ENCODE data around the gene ATF6B.
"Not testable (repeated sequence)": the region's sequence is repeated elsewhere in the genome, so short reads cannot be mapped to it uniquely, and the experiment has no call there.

The ATF6B gene

DNA sequence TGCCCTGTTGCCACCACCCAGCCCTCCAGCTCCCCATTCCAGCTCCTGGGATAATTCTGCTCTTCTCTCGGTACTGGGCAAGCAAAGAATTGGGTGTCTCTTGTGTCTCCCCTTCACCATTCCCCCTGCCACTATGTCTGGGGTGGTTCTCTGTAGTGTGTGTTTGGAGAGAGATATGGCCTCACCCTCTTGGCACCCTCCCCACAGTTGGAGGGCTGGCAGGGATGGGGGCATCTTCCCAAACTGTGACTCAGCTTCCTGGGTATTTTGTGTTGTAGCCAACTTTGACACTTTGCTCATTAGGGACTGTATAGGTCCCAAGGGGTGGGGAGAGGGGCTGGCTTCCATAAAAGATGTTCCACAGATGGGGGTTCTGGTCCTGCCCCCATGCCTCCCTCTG is 20.6 kb downstream of the ATF6B start:
- no peak for DNase-seq (ENCODE audit: low spot score)

DNA sequence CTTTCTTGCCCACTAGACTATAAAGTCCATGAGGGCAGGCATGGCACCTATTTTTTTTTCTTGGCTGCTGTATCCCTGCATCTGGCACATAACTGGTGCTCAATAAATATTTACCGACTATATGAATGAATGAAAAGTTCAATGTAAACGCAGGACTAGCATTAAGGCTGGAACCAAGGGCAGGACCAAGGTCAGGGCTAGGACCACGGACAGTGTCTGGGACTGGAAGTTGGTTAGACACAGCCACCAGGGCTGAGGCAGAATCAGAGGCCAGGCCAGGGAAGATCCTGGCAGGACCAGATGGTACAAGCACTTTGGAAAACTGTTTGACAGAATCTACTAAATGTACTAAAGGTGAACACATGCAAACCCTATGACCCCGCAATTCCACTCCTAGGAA is 22.6 kb downstream of the ATF6B start:
- peak; percentile 69 for DNase-seq (ENCODE audit: low spot score)

DNA sequence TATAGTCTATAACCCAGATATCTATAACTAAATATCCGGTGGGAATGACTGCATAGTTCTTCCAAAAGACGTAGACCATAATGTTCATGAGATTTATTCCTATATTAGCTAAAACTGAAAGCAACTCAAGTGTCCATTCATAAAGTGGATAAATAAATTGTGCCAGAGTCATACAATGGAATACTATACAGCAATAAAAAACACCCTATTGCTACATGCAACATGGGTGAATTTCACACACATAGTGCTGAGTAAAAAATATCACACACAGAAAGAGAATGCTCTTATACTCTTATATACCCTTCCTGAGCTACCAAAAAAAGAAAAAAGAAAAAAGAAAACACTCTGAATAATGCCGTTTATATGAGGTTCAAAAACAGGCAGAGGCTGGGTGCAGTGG is 25.8 kb downstream of the ATF6B start:
- DNase-seq (ENCODE audit: low spot score), result no peak

DNA sequence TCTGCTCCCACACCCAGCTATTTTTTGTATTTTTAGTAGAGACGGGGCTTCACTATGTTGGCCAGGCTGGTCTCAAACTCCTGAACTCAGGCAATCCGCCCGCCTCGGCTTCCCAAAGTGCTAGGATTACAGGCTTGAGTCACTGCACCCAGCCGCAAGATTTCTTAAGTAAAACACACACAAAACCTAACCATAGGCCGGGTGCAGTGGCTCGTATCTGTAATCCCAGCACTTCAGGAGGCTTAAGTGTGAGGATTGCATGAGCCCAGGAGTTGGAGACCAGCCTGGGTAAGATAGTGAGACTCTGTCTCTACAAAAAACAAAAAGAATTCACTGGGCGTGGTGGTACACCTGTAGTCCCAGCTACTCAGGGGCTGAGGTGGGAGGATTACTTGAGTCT is 27.8 kb downstream of the ATF6B start:
- DNase-seq (ENCODE audit: low spot score), result not testable (repeated sequence)

DNA sequence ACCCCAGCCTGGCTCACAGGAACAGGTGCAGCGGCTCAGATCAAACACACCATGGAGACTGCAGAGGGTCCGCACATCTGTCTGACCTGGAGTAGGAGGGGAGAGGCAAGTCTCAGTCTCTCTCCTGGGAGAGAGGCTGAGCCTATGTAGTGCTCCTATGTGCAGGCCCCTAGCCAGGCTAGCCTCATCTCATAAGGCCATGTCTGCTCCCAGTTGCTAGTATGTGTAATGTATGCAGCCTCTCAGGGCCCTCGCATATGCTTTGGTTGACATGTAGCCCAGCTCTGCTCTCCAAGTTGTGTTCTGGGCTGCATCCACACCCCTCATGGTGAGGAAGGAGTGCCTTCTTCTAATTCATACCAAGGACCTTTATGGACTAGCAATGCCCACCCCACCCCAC is 30.7 kb downstream of the ATF6B start:
- no peak for DNase-seq (ENCODE audit: low spot score)

DNA sequence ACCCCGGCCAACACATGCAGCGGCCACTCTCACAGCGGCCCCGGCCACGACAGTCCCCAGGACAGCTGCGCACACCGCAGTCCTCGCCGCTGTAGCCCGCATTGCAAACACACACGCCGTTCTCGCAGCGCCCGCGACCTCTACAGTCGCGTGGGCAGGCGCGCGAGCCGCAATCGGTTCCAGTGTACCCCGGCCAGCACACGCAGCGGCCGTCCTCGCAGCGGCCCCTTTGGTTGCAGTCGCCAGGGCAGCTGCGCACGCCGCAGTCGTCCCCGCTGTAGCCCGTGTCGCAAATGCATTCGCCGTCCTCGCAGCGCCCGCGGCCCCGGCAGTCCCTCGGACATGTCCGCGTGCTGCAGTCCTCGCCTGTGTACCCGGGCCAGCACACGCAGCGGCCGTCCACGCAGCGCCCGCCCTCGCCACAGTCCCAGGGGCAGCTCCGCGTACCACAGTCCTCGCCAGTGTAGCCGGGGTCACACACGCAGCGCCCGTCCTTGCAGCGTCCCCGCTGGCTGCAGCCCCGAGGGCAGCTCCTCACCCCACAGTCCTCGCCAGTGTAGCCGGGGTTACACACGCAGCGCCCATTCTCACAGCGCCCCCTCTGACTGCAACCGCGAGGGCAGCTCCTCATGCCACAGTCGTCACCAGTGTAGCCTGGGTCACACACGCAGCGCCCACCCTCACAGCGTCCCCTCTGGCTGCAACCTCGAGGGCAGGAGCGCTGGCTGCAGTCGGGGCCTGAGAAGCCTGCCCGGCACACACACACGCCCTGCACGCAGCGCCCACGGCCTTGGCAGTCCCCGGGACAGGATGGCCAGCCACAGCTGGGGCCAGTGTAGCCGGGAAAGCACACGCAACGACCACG is 31.4 kb downstream of the ATF6B start:
- no peak for DNase-seq (ENCODE audit: low spot score)

DNA sequence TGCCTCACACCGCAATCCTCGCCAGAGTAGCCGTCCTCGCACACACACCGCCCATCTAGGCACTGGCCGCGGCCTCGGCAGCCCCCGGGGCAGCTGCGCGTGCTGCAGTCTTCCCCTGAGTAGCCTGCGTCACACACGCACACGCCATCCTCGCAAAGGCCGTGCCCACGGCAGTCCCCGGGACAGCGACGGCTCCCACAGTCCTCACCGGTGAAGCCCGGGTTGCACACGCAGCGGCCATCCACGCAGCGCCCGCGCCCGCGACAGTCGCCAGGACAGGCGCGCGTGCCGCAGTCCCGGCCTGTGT is 32.0 kb downstream of the ATF6B start:
- DNase-seq (ENCODE audit: low spot score), result no peak

DNA sequence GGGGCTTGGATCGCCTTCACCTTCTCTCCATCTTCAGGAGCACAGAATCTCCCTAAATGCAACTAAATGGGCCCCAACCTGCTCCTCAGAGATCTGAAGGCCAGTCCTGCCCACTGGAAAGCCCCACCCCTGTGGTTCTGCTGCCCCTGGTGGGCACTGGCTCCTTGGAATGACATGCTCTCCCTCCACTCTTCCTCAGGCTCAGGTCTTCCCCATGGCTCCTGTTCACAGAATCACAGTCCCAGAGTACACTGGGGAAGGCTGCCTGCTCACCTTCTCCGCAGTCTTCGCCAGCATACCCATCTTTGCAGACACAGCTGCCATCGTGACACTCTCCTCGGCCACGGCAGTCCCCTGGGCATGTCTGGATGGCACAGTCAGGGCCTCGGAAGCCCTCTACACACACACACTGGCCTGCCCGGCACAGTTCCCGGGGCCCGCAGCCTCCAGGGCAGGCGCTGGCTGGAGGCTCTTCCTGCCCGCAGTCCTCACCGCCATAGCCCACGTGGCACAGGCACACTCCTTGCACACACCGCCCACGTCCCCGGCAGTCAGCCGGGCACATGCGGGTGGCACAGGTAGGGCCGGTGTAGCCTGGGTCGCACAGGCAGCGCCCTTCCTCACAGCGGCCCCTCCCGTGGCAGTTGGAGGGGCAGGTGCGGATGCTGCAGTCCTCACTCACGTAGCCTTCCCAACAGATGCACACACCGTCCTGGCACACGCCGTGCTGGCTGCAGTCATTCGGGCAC is 32.5 kb downstream of the ATF6B start:
- no peak for DNase-seq (ENCODE audit: low spot score)

DNA sequence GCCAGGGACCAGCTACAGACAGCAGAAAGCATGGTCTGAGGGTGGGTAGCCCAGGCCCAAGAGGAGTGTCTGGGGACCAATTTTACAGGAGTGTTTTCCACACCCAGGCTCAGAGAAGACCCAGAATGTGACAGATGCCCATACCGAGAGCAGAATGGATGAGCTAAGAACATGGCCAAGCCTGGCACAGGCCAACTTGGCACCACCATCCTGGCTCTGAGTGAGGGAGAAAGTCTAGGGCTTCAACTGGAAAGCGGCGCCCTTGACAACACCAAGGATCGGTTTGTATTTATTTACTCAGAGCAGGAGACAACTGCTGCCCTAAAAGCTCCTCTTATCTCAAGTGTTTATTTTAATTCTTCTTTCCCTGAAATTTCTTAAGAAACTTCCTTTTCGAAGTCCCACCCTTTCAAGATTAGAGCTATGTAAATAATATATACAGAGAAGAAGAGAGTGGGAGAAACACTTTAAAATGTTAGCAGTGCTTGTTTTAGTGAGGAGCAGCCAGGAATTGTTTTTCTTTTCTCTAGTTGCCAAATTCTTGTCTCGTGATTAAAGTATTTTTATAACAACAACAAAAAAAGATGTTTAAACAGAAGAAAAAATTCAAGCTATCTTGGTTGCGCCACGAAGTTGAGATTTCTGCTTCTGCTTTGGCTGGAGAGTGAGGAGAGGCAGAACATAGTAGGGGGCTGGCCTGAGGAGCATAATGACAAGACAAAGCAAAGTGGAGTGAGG is 35.1 kb downstream of the ATF6B start:
- DNase-seq (ENCODE audit: low spot score), result peak; percentile 71

DNA sequence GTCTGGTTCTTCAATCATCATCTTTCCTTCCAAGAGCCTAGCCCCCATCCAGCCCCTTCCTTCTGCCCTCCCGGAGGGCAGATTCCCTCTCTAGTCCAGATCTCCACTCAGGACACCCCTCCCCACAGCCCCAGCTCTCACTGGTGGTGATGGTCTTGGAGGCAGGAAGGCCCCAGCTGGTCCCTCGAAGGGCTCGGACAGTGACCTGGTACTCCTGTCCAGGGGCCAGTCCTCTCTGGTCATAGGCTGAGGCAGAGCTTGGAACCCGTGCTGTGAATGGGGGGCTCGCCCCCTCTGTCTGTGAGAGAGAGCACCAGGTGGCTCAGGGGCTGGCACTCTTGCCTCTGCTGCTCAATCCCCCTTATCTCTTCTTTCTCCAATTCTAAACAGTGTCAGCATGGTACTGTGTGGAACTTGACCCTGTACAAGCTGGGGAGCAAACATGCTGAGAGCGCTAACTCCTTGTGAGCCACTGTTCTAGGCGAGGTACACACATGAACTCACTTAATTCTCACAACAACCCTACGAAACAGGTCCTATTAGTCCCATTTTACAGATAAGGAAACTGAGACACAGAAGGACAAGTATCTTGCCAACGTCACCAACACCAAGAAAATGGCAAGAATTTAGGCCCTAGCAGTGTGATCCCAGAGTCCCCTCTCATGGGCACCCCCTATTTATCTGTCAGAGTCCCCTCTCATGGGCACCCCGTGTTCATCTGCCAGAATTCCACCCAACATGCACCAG is 38.8 kb downstream of the ATF6B start:
- no peak for DNase-seq (ENCODE audit: low spot score)

DNA sequence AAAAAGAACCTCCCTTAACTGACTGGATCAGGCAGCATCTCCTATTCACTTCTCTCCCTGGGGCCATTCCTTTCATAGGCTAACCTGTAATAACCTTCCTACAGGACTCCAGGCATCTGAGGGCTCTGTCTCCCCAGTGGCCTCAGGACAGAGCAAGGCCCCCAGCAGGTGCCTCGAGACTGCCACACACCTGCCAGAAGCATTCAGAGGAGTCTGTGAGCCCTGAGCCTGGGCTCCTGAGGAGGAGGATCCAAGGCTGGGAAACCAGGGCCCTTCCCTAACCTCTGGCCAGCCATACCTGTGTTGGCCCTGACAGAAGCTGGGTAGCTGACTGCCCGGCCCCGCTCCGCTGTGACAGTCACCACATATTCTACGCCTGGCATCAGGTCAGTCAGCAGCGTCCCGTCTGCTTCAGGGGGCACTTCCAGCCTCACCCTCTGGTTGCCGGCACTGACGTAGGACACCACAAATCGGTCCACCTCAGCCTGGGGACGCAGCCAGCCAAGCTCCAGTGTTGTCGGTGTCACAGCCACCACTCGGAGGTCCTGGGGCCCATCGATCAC is 39.5 kb downstream of the ATF6B start:
- DNase-seq (ENCODE audit: low spot score), result no peak

DNA sequence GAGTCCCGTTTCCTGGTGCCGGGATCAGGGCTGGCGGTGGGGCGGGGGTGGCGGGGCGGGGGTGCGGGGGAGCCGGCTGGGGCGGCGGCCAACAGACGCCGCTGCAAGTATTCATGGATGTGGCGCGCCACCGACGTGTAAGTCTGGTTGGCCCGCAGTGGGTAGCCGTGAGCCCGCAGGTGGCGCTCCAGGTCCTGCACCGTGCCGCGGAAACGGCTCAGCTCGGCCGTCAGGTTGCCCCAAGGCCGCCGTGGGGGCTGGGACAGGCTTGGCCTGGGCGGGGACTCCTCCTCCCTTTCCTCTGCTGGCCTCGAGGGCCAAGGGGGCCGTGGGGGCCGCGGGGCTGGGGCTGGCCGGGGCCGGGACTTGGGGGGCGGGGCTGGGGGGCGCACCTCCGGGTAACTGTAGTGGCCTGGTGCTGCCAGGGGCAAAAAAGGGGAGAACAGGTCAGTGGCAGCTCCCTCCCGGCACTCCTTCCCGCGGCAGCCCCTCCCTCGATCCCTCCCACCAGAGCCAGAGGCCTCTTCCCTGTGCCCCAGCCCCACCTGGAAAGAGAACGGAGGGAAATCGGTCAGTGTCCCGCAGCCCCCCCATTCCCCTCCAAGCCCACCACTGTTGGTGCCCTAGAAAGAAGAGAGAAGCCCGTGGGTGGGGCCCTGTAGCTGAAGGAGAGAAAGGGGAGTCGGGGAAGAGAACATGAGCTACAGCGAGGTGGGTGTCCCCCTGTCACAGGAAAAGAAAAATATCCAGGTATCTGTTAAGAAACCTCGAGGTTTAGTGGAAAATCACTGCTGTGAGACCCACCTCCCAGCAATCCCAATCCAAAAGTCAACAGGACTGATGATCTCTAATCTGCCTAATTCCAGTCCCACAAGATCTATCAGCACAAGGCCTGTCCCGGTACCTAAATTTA is 40.2 kb downstream of the ATF6B start:
- DNase-seq (ENCODE audit: low spot score), result peak; percentile 67

DNA sequence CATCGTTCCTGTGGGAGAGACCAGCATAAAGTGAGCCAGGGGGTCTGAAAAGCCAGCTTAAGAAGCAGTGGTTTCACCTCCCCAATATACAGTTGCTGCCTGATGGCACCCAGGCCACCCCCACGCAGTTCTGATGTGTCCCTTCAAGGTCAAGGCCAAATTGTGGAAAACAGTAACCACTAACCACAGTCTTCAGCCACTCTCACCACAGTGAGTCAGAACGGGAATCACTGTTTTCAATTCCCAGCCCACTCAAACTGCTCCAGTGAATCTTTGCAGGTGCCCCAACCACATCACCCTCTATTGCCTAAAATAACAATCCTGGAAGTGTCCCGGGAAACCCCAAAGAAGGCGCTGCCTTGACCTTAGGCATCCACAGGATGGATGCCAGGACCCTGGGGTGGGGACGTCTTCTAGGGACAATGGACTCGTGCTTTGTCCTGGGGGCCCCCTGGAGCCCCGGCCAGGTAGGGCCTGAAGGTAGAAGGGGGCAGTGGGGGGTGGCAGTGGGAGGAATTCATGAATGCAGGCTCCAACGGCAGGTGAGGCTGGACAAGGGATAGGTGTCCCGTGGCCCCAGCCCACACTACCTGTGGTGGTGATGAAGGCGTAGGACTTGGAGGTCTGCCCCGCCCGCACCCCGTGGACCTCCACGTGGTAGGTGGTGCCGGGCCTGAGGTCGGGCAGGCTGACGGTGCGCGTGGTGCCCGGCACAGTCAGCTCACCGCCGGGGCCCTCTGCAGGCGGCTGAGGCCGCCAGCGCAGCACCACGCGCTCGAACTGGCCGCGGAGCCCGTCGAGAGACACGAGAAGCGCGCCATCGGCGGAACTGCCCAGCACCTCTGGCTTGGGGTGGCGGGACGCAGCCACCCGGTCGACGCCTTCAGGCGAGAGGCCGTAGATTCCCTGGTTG is 41.1 kb downstream of the ATF6B start:
- DNase-seq (ENCODE audit: low spot score), result peak; percentile 87

DNA sequence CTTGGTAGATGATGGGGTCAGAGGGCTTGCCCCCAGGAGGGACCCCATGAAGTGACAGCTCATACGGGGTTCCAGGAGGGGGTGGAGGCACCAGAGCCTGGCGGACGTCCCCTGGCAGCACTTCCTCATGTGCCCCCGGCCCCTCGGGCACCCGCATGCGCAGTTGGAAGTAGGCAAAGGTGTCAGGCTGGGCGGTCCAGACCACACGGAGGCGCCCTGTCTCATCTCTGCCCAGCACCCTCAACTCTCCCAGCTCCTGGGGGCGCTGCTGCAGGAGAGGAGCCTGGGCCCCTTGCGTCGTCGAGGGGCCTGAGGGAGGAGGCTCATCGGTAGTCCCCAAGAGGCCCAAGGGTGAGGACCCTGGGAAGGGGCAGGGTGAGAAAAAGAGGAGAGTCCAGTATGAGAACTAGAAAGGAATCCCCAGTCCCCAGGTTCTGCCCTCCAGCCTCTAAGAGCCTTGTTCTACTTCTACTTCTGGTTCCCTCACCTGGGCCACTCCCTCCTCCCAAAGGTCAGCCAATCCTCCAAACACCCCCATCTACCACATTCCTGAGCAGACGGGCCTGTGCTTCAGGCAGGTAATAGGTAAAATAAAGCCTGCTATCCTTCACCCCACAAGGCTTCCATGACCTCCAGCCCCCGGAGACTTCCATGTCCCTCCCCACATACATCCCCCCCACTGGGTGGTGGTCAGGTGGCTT is 42.1 kb downstream of the ATF6B start:
- no peak for DNase-seq (ENCODE audit: low spot score)

DNA sequence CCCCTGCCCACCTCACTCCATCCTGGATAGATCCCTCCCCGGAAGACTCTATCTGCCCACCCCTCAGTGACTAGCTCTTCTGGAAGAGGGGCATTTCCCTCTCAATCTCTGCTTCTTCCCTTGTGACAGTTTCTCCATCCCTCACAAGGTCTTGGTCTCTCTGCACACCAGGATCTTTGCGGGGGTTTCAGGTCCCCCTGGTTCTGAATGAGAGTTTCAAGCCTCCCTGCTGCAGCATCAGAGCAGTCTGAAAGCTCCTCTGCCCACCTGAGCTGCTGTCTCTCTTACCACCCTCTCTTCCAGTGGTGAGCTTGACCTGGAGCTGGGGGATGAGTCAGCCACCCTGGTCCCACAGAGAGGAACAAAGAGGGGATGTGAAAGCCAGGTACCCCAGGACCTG is 43.3 kb downstream of the ATF6B start:
- no peak for DNase-seq (ENCODE audit: low spot score)

DNA sequence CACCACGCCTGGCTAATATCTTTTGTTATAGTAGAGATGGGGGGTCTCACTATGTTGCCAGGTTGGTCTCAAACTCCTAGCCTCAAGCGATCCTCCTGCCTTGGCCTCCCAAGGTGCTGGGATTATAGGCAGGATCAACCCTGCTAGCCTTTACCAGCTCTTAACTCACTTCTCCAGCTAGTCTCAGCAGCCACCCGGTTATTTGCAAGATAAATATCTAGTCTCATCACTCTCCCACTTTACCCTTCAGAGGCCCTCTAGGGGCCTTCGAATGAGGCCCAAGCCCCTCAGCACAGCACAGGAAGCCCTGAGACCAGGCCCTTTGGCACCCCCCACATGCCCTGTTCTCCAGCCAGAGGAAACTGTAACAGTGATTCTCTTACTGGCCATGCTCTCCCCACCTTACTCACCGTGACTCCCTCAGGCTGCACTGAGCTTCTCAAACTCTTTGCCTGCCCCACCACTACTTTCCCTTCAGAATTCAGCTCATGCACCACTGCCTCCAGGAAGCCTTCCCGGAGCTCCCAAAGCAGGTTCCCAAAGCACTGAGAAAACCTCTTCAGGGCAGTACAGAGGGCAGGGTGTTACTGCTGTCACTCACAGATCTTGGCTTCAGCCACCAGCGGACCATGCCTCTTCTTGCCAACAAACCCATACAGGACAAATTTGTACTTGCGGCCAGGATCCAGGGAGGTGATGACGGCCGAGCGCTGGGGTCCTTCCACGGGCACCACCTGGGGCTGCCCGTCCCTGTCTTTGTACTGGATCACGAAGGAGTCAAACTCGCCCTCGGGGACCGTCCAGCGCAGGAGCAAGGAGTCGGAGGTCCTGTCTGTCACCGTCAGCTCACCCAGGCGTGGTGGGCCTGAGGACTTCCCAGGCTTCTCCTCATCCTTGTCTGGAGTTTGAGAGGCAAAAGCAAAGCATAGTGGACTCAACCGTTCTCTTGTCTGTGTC is 44.0 kb downstream of the ATF6B start:
- DNase-seq (ENCODE audit: low spot score), result no peak

DNA sequence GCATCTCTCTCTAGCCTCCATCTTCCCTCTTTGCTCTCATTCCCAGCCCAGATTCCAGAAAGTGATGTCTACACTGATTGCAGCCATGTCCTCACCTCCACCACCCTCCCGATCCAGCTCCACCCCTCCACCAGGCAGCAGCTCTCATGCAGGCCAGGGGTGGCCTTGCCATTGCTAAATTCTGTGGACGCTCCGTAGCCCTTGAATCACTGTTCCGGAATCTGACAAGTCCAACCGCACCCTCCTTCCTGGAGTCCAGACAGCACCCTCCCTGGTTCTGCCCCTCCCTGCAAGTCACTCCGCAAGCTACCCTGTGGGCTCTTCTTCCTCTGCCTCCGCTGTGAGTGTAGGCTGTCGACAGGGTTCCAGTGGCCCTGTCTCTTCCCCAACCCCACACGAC is 45.1 kb downstream of the ATF6B start:
- DNase-seq (ENCODE audit: low spot score), result peak; percentile 92

DNA sequence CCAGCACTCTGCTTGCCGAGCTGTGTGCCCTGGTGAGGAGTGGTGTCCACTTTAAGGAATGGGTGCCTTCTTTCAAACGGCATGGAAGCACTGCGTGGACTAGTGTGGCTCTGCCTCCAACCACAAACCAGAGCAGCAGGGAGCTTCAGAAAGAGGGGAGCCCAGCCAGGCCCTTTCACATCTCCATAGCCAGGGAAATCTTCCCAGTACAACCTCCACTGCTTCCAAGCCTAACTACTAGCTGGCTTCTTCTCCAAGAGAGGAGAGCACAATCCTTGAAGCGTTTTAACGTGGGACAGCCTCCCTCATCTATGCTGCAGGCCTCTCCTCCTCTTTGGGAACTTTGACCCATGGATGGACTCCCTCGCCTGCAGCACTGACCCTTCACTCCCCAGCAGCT is 45.6 kb downstream of the ATF6B start:
- DNase-seq (ENCODE audit: low spot score), result no peak

Measured in AG08396 (cell line).